Smooth muscle cell of the brain vasculature (primary cell): ENCODE measurements around the gene THSD7B.

Source experiments
- DNase-seq: peaks from one replicate; pipeline ENCODE4 v3.0.0-alpha.2; 2012; ENCODE audit warnings: low read depth, low spot score

Gene THSD7B

DNA sequence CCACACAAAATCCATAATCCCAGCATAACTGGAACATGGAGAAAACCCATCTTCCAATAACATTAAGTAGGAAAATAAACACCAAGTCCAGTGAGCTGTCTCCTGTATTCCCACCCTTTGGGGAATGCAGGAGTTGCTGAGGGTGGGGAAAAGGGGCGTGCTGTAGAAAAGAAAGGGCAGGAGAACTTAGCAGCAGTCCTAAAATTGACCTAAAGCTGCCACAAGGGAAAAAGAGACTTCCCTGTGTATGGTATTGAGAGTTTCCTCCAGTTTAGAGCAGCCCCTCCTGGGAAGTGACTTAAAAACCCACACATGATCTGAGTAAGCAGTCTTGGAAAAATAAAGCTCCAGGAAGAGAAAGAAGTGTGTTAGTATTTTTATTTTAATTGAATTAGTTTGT, 428.8 kb downstream of the THSD7B start:
- no peak for DNase-seq

GRCh38 chr2:137199751-137200150, 434.4 kb downstream of the THSD7B start:
- DNase-seq, result no peak

DNA sequence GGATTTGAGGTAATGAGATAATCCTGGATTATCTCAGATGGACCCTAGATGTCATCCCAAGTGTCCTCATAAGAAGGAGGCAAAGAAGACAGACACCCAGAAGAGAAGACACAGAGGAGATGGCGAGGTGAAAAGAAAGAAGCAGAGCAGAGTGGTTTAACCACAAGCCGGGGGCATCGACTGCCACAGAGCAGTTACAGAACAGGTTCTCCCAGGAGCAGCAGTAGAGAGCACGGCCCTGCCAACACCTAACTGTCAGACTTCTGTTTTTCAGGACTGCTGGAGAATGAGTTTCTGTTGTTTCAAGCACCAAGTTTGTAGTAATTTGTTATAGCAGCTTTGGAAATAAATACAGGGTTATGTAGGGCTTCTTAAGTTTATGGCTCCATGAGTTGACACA, 437.0 kb downstream of the THSD7B start:
- no peak for DNase-seq

DNA sequence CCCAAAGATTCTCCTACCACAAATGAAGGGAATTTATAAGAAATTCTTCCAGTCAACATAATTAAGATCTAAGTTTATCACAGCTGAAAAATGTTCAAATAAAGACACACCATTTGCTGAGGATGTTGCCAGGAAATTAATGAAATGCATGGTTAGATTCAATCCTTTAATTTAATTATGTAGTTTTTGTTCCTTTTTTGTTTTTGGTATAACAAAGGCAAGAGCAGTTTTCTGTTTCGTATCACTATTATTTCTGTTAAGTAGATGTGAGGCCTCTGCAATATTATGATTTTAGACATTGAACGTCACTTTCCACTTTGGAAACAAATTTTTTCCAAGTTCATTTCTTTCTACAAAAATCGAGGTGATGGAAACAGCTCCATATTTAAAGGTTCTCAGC, 440.0 kb downstream of the THSD7B start:
- no peak for DNase-seq

GRCh38 chr2:137206069-137206468, 440.7 kb downstream of the THSD7B start:
- no peak for DNase-seq

DNA sequence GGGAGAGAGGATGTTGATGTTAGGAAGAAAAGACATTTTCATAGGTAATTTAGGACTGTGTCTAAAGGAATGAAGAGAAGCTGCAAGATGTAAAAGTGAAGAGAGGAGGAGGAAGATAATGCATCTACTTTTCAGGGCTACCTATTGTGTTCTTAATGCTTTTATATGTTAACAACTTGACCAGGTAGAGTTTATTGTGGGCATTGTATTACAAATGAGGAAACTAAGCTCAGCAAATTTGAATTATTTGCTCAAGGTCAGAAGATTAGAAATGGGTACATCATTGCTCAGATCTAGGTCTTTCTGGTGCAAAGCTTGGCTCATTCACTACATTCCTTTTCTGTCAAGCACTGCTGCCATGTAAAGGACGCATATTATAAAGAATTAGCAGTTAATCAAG, 441.7 kb downstream of the THSD7B start:
- no peak for DNase-seq

- no peak for DNase-seq
These were observed 443.1 kb downstream of the THSD7B start for GRCh38 chr2:137208431-137208891.

- DNase-seq, result no peak
These were observed 444.7 kb downstream of the THSD7B start for GRCh38 chr2:137210039-137210438.

DNA sequence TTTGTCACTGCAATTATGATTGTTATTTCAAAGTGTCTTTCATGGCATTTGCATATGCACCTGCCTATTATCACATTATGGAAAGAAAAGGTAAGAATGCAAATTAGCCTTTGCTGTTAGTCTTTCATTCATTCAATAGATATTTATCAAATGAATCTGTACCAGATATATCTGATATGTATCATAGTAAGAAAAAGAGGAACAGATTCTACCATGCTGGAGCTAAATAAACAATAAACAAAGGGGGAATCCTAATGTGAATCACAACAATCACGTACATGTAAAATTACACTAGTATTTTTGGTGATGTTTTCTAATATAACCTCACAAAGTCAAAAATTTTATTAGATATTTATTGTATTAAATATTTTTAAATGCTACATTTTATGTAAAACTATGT, 446.4 kb downstream of the THSD7B start:
- DNase-seq, result no peak

DNA sequence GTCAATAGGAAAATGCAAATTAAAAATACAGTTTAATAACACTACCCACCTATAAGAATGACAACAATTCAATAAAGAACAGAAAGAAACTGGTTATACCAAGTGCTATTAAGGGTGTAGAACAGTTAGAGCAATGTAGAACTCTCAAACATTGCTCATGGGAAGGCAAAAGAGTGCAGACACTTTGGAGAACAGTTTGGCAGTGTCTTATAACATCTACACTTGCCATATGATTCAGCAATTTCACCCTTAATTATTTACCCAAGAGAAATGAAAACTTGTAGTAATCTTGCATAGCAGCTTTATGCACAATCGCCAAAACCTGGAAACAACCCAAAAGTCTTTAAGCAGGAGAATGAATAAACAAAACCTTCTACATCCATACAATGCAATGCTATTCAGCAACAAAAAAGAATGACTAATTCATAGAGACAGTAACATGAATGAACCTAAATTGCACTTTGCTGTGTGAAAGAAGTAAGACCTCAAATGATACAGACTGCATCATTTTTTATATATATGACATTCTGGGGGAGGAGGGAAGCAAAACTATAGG, 455.2 kb downstream of the THSD7B start:
- DNase-seq, result no peak

DNA sequence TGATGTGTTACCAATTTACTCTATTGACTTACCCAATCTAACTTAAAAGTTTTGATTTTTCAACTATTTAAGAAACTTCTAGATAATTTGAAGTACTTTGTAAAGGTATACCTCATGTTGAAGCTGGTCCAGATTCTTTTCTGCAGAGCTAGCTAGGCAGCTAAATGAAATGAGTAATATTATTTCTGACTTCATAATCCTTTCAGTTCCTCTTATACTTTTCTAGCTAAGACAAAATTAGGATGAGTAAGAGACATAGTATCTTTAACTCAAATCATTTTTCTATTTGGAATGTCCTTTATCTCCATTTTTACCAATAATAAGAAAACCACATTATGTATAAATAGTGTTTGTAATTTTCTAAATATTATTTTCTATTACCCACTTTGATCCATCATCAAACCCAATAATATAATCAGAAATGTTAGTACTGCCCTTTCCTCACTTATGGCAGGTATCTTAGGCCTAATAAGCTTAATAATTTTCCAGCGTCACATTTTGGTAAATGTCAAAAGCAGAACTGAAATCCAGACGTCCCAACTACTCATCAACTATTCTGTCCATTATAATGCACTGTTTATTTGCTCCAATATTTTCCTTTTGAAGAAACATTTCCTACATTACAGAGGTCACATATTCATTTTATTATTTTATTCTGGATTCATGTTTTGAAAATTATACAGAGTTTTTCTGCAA, 456.6 kb downstream of the THSD7B start:
- no peak for DNase-seq

DNA sequence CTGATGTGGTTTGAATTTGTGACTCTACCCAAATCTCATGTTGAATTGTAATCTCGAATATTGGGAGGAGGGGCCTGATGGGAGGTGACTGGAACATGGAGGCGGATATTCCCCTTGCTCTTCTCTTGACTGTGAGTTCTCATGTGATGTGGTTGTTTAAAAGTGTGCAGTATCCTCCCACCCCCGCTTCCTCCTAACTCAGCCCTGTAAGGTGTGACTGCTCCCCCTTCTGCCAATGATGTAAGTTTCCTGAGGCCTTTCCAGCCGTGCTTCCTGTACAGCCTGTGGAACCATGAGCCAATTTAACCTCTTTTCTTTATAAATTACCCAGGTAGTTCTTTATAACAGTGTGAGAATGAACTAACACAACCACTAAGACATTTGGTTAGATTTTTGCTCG, 458.4 kb downstream of the THSD7B start:
- no peak for DNase-seq

- DNase-seq, result no peak
These were observed 463.2 kb downstream of the THSD7B start for GRCh38 chr2:137228566-137228965.

- no peak for DNase-seq
These were observed 464.5 kb downstream of the THSD7B start for GRCh38 chr2:137229834-137230233.

- no peak for DNase-seq
These were observed 466.3 kb downstream of the THSD7B start for GRCh38 chr2:137231628-137232027.

GRCh38 chr2:137232076-137232475, 466.7 kb downstream of the THSD7B start:
- no peak for DNase-seq

DNA sequence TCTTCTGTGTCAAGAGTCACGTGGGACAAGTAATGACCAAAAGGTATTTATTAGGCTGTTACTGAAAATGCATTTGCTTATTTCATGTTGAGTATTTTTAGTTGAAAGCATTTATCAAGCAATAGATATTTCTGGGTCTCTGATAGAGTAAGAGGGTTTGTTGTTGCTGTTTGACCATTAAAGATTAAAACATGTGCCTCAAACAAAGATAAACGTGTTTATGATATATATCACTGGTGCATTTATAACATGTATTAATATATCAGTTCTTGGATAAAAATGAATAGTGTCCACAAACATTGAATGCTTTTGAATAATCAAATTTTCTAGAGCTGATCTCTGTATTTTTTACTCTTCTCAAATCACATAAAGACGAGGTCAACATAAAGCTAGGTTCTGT, 467.7 kb downstream of the THSD7B start:
- no peak for DNase-seq

GRCh38 chr2:137237055-137237454, 471.7 kb downstream of the THSD7B start:
- no peak for DNase-seq

GRCh38 chr2:137238065-137238464, 472.7 kb downstream of the THSD7B start:
- DNase-seq, result no peak

DNA sequence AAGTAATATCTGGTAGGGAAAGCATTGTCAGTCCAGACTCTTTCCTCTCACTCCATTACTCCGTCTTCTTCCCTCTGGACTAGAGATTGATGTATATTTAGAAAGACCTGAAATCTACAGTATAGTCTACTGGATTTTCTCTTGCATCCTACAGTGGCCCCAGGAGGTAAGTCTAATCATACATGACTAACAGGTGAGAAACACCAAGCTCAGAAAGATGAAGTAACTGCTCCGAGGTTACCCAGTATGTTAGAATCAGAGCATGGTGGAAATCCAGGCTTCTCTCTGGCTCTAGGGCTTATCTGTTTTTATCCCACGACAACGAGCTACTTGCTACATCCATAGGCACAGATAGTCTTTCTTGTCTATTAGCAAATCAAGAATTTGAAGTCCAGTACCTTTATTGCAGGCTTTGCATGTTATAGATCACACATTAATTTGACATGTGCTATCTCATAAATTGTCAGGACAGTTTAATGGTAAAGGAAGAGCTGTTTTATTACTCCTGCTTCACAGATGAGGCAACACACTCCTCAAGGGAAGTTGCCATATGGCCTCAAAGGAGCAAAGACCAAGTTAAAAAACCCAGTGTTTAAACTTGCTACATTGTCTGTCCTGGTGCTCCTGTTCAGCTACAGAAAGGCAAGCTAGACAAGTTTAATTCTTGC, 484.3 kb downstream of the THSD7B start:
- no peak for DNase-seq

GRCh38 chr2:137250401-137250800, 485.1 kb downstream of the THSD7B start:
- no peak for DNase-seq

DNA sequence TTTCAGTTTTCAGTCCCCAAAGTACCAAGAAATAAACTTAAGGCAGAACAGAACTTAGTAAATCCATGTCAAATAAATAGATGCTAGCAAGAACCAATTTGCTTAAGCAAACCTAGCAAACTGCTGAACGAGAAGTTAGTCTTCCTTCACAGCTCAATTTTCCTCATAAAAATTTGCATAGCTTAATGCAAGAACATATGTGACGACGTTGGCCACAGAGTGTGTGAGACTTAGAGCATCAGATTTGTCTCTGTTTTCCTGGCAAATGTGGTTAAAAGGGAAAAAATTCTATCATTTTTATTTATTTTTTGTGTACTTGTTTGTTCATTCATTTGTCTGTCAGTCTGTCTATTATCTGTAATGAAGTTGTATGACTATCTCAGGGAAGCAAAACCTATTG, 485.7 kb downstream of the THSD7B start:
- DNase-seq, result no peak

GRCh38 chr2:137252934-137253333, 487.6 kb downstream of the THSD7B start:
- DNase-seq, result no peak
